Stimulated activated CD8-positive, alpha-beta memory T cell treated with anti-CD3 and anti-CD28 coated beads, Interleukin-12 subunit alpha, Interleukin-12 subunit beta, amount 100 ng/mL, for 24 hours (primary cell): ENCODE measurements around the gene NUDT6.
"Not testable (repeated sequence)": the region's sequence is repeated elsewhere in the genome, so short reads cannot be mapped to it uniquely, and the experiment has no call there.

Experiments
- DNase-seq: peaks from one replicate; pipeline ENCODE4 v3.0.0-alpha.2; 2020; ENCODE audit errors: extremely low read depth

The NUDT6 gene

GRCh38 chr4:122875949-122876348 is 46.4 kb downstream of the NUDT6 start:
- no peak for DNase-seq

- DNase-seq = no peak
Observed at GRCh38 chr4:122873821-122874593, 48.4 kb downstream of the NUDT6 start.

GRCh38 chr4:122873146-122873545 is 49.3 kb downstream of the NUDT6 start:
- DNase-seq = no peak

- DNase-seq = not testable (repeated sequence)
Observed at GRCh38 chr4:122868235-122868634, 54.2 kb downstream of the NUDT6 start.

- DNase-seq = no peak
Observed at GRCh38 chr4:122865425-122865824, 57.0 kb downstream of the NUDT6 start.

- DNase-seq = no peak
Observed at GRCh38 chr4:122863639-122864038, 58.8 kb downstream of the NUDT6 start.

GRCh38 chr4:122861172-122861943 is 61.0 kb downstream of the NUDT6 start:
- DNase-seq = no peak

- DNase-seq = no peak
Observed at GRCh38 chr4:122858705-122859104, 63.7 kb downstream of the NUDT6 start.

- no peak for DNase-seq
Observed at GRCh38 chr4:122857160-122857559, 65.2 kb downstream of the NUDT6 start.

- no peak for DNase-seq
Observed at GRCh38 chr4:122855353-122855890, 67.0 kb downstream of the NUDT6 start.

GRCh38 chr4:122854447-122855352 is 67.7 kb downstream of the NUDT6 start:
- DNase-seq = no peak

- no peak for DNase-seq
Observed at GRCh38 chr4:122851568-122851967, 70.8 kb downstream of the NUDT6 start.

- not testable (repeated sequence) for DNase-seq
Observed at GRCh38 chr4:122849789-122850188, 72.6 kb downstream of the NUDT6 start.

GRCh38 chr4:122847931-122848330 is 74.5 kb downstream of the NUDT6 start:
- DNase-seq = no peak

- no peak for DNase-seq
Observed at GRCh38 chr4:122845760-122846159, 76.6 kb downstream of the NUDT6 start.

GRCh38 chr4:122845066-122845465 is 77.3 kb downstream of the NUDT6 start:
- DNase-seq = no peak

GRCh38 chr4:122844391-122844790 is 78.0 kb downstream of the NUDT6 start:
- DNase-seq = not testable (repeated sequence)

GRCh38 chr4:122842984-122843531 is 79.3 kb downstream of the NUDT6 start:
- no peak for DNase-seq
